ENCODE measurements around the gene MAFG. TPM values are rescaled to one million over a fixed set of nuclear protein-coding genes. Genes with fewer than 3 reads are reported as not detected.
A peak's percentile ranks its signal among the peaks of the same experiment; 100 is the strongest.

The MAFG gene
- total and polyA plus RNA-seq, 2 of the 13 experiments (the other 11 are each of a cell fraction or from before 2014, with no cell fraction given) = 14.5 to 20.0 TPM

GRCh38 chr17:81870131-81870980 lies 57.2 kb downstream of the MAFG start (continued):
- TF ChIP-seq ZNF709 (CRISPR knock-in tag; IDR thresholded peaks at IDR 0.05) (peak; percentile 22; the same call in 1 of the 2 replicates), ZNF264 (CRISPR knock-in tag; IDR thresholded peaks at IDR 0.05) (peak; percentile 37; the same call in 1 of the 2 replicates), ZNF574 (CRISPR knock-in tag; IDR thresholded peaks at IDR 0.05) (peak; percentile 28; the same call in 1 of the 2 replicates), ZBTB40 (IDR thresholded peaks at IDR 0.05) (no peak), ZBTB40 (CRISPR knock-in tag; IDR thresholded peaks at IDR 0.05) (peak; percentile 7; the same call in 1 of the 2 replicates), ZNF746 (CRISPR knock-in tag; IDR thresholded peaks at IDR 0.05) (0 out of 2 replicates have a peak, but pooled peaks have one; percentile 20), NKX3-1 (CRISPR knock-in tag; IDR thresholded peaks at IDR 0.05) (peak; percentile 36; the same call in 1 of the 2 replicates), HES4 (CRISPR knock-in tag; IDR thresholded peaks at IDR 0.05; ENCODE audit: borderline replicate concordance) (peak; percentile 80; the same call in 1 of the 2 replicates)

All from HepG2 (cell line).